Activated CD4-positive, alpha-beta memory T cell treated with anti-CD3 and anti-CD28 coated beads for 36 hours (primary cell): ENCODE data around the gene TBC1D24. TPM values are rescaled to one million over a fixed set of nuclear protein-coding genes. Genes with fewer than 3 reads are reported as not detected.
"Not testable (repeated sequence)": the region's sequence is repeated elsewhere in the genome, so short reads cannot be mapped to it uniquely, and the experiment has no call there.

Experiments used
- CTCF ChIA-PET: fragments of 350-600 bp; sonication (Branson Sonifier 250); formaldehyde crosslinking; loops from one replicate; lab custom pipeline; 2021; ENCODE audit warnings: antibody characterized with exemption, inconsistent platforms; lab: Charles Lee
- POLR2A ChIA-PET: fragments of 350-600 bp; sonication (Branson Sonifier 250); formaldehyde crosslinking; loops from one replicate; lab custom pipeline; 2021; ENCODE audit warnings: antibody characterized with exemption; lab: Charles Lee
- DNase-seq: peaks from one replicate; pipeline ENCODE4 v3.0.0-alpha.2; 2020
- H3K27ac Mint-ChIP-seq: one replicate; pipeline ENCODE4 v1.8.0; 2021; ENCODE audit warnings: mixed read lengths
- H3K27me3 Mint-ChIP-seq: one replicate; pipeline ENCODE4 v1.8.0; 2021; ENCODE audit warnings: mixed read lengths
- H3K36me3 Mint-ChIP-seq: one replicate; pipeline ENCODE4 v1.8.0; 2021; ENCODE audit warnings: mixed read lengths
- H3K4me1 Mint-ChIP-seq: one replicate; pipeline ENCODE4 v1.8.0; 2021; ENCODE audit warnings: low read depth, mixed read lengths
- H3K4me3 Mint-ChIP-seq: one replicate; pipeline ENCODE4 v1.8.0; 2021; ENCODE audit warnings: mild to moderate bottlenecking, mixed read lengths
- H3K9me3 Mint-ChIP-seq: one replicate; pipeline ENCODE4 v1.8.0; 2021; ENCODE audit warnings: mixed read lengths
- intact Hi-C: fragments of 100-400 bp; cut with micrococcal nuclease; formaldehyde crosslinking; loops from one replicate; pipeline ENCODE4 v1.15.1; 2023
- total RNA-seq, 2 experiments: library from RNA; stranded (reverse); gene quantifications; one replicate each; pipeline ENCODE4 v1.2.3, GENCODE V29; 2021

TBC1D24 gene
- total RNA-seq, 2 experiments from 2014 or later = 12.2 to 12.4 TPM

GRCh38 chr16:2477327-2477726, 2.4 kb downstream of the TBC1D24 start:
- ChIA-PET CTCF (no interaction called here), POLR2A (no interaction called here)
- H3K27ac Mint-ChIP-seq = no peak overlapping the region
- H3K9me3 Mint-ChIP-seq = no peaks in the 10 kb centered on the region
- intact Hi-C loops = no loop called here
- no peak overlapping the region for H3K4me3 Mint-ChIP-seq
- peaks cover 15% of the 10 kb centered on the region for H3K4me1 Mint-ChIP-seq
- no peak for DNase-seq
- H3K36me3 Mint-ChIP-seq = no peaks in the 10 kb centered on the region
- peaks cover 8% of the 10 kb centered on the region for H3K27me3 Mint-ChIP-seq

GRCh38 chr16:2478279-2478678, 3.4 kb downstream of the TBC1D24 start:
- no peak for DNase-seq
- H3K27me3 Mint-ChIP-seq = peaks cover under 1% of the 10 kb centered on the region
- H3K4me3 Mint-ChIP-seq = no peak overlapping the region
- CTCF ChIA-PET = no interaction called here
- H3K9me3 Mint-ChIP-seq = no peaks in the 10 kb centered on the region
- H3K27ac Mint-ChIP-seq = no peak overlapping the region
- intact Hi-C loops = no loop called here
- no peaks in the 10 kb centered on the region for H3K36me3 Mint-ChIP-seq
- POLR2A ChIA-PET = no interaction called here
- peaks cover 10% of the 10 kb centered on the region for H3K4me1 Mint-ChIP-seq

GRCh38 chr16:2479996-2480395, 5.1 kb downstream of the TBC1D24 start:
- H3K4me1 Mint-ChIP-seq, H3K27me3 Mint-ChIP-seq, H3K36me3 Mint-ChIP-seq, H3K4me3 Mint-ChIP-seq, intact Hi-C loops, DNase-seq, CTCF ChIA-PET, H3K27ac Mint-ChIP-seq, POLR2A ChIA-PET, H3K9me3 Mint-ChIP-seq: not testable (repeated sequence)

GRCh38 chr16:2480948-2481347, 6.0 kb downstream of the TBC1D24 start:
- ChIA-PET CTCF (no interaction called here), POLR2A (no interaction called here)
- Mint-ChIP-seq H3K27ac (no peak overlapping the region), H3K4me1 (peaks cover 6% of the 10 kb centered on the region), H3K9me3 (no peaks in the 10 kb centered on the region), H3K36me3 (no peaks in the 10 kb centered on the region), H3K27me3 (no peaks in the 10 kb centered on the region), H3K4me3 (no peak overlapping the region)
- DNase-seq = no peak
- intact Hi-C loops = no loop called here

GRCh38 chr16:2481676-2482075, 6.7 kb downstream of the TBC1D24 start:
- Mint-ChIP-seq H3K9me3 (no peaks in the 10 kb centered on the region), H3K4me3 (no peak overlapping the region), H3K4me1 (peaks cover 3% of the 10 kb centered on the region), H3K36me3 (no peaks in the 10 kb centered on the region), H3K27ac (no peak overlapping the region), H3K27me3 (no peaks in the 10 kb centered on the region)
- ChIA-PET POLR2A (no interaction called here), CTCF (no interaction called here)
- DNase-seq = no peak
- intact Hi-C loops = no loop called here

- no peaks in the 10 kb centered on the region for H3K36me3 Mint-ChIP-seq
- no peaks in the 10 kb centered on the region for H3K9me3 Mint-ChIP-seq
- no peaks in the 10 kb centered on the region for H3K27me3 Mint-ChIP-seq
- H3K27ac Mint-ChIP-seq = no peak overlapping the region
- intact Hi-C loops = no loop called here
- no peak for DNase-seq
- H3K4me1 Mint-ChIP-seq = peaks cover 9% of the 10 kb centered on the region
- H3K4me3 Mint-ChIP-seq = no peak overlapping the region
- ChIA-PET CTCF (no interaction called here), POLR2A (no interaction called here)
Observed at GRCh38 chr16:2482249-2482648, 7.3 kb downstream of the TBC1D24 start.

GRCh38 chr16:2482708-2483534, 8.0 kb downstream of the TBC1D24 start:
- CTCF ChIA-PET = interaction anchor here (0.6 to 1.0 kb wide), 2 partner anchors 18 to 232 kb away, joined by 3 to 4 read pairs; no protein-coding TSS in a partner anchor
- Mint-ChIP-seq H3K36me3 (no peaks in the 10 kb centered on the region), H3K4me1 (peaks cover 13% of the 10 kb centered on the region), H3K27ac (no peak overlapping the region), H3K27me3 (no peaks in the 10 kb centered on the region), H3K4me3 (no peak overlapping the region), H3K9me3 (no peaks in the 10 kb centered on the region)
- POLR2A ChIA-PET = no interaction called here
- intact Hi-C loops = no loop called here
- no peak for DNase-seq

- intact Hi-C loops = no loop called here
- ChIA-PET POLR2A (no interaction called here), CTCF (interaction anchor here (1.4 kb wide), 1 partner anchor 17 kb away, joined by 3 read pairs; no protein-coding TSS in a partner anchor)
- Mint-ChIP-seq H3K36me3 (no peaks in the 10 kb centered on the region), H3K27me3 (no peaks in the 10 kb centered on the region), H3K4me3 (no peak overlapping the region), H3K27ac (no peak overlapping the region), H3K9me3 (no peaks in the 10 kb centered on the region), H3K4me1 (peaks cover 13% of the 10 kb centered on the region)
- DNase-seq = no peak
Observed at GRCh38 chr16:2483939-2484897, 9.3 kb downstream of the TBC1D24 start.

- no peaks in the 10 kb centered on the region for H3K27me3 Mint-ChIP-seq
- ChIA-PET POLR2A (interaction anchor here (1.0 kb wide), 1 partner anchor 24 kb away, joined by 3 read pairs; no protein-coding TSS in a partner anchor), CTCF (interaction anchor here (1.4 kb wide), 1 partner anchor 16 kb away, joined by 3 read pairs; no protein-coding TSS in a partner anchor)
- no peaks in the 10 kb centered on the region for H3K36me3 Mint-ChIP-seq
- no peaks in the 10 kb centered on the region for H3K9me3 Mint-ChIP-seq
- no peak overlapping the region for H3K4me3 Mint-ChIP-seq
- intact Hi-C loops = no loop called here
- DNase-seq = no peak
- no peak overlapping the region for H3K27ac Mint-ChIP-seq
- peaks cover 13% of the 10 kb centered on the region for H3K4me1 Mint-ChIP-seq
Observed at GRCh38 chr16:2484898-2485508, 10.1 kb downstream of the TBC1D24 start.

- no peaks in the 10 kb centered on the region for H3K27me3 Mint-ChIP-seq
- DNase-seq = no peak
- no peak overlapping the region for H3K27ac Mint-ChIP-seq
- H3K4me1 Mint-ChIP-seq = peaks cover 13% of the 10 kb centered on the region
- ChIA-PET POLR2A (interaction anchor here (1.0 kb wide), 1 partner anchor 25 kb away, joined by 3 read pairs; no protein-coding TSS in a partner anchor), CTCF (interaction anchor here (1.4 to 2.4 kb wide), 3 partner anchors 11 to 15 kb away, joined by 3 to 14 read pairs (median 8); partner anchors contain the start of gene TBC1D24)
- H3K9me3 Mint-ChIP-seq = no peaks in the 10 kb centered on the region
- no peak overlapping the region for H3K4me3 Mint-ChIP-seq
- intact Hi-C loops = loop anchor here (2.0 kb wide), 1 partner anchor 53 kb away; no protein-coding TSS in a partner anchor
- no peaks in the 10 kb centered on the region for H3K36me3 Mint-ChIP-seq
Observed at GRCh38 chr16:2485811-2486507, 11.0 kb downstream of the TBC1D24 start.
